ENCODE results near the gene KIR2DL4.
"Not testable (repeated sequence)": the region's sequence is repeated elsewhere in the genome, so short reads cannot be mapped to it uniquely, and the experiment has no call there.

KIR2DL4 gene

DNA sequence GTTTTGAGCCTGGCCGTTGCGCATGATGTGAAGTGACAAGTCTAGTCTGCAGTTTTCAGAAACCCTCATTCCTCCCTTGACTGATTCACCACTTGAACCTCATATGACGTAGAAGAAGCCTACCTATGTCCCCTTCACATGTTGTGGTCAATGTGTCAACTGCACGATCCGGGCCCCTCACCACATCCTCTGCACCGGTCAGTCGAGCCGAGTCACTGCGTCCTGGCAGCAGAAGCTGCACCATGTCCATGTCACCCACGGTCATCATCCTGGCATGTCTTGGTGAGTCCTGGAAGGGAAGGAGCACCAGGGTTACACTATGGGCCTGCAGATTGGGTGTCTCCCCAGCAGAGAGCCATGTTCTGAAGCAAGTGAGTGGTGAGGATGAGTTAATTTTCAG is at the start of gene KIR2DL4:
TSS of gene KIR2DL4 (plus strand) at position 201 of the 400 bp plus-strand sequence. CDS start at position 243, 42 bp downstream.
- DNase-seq = no peak

DNA sequence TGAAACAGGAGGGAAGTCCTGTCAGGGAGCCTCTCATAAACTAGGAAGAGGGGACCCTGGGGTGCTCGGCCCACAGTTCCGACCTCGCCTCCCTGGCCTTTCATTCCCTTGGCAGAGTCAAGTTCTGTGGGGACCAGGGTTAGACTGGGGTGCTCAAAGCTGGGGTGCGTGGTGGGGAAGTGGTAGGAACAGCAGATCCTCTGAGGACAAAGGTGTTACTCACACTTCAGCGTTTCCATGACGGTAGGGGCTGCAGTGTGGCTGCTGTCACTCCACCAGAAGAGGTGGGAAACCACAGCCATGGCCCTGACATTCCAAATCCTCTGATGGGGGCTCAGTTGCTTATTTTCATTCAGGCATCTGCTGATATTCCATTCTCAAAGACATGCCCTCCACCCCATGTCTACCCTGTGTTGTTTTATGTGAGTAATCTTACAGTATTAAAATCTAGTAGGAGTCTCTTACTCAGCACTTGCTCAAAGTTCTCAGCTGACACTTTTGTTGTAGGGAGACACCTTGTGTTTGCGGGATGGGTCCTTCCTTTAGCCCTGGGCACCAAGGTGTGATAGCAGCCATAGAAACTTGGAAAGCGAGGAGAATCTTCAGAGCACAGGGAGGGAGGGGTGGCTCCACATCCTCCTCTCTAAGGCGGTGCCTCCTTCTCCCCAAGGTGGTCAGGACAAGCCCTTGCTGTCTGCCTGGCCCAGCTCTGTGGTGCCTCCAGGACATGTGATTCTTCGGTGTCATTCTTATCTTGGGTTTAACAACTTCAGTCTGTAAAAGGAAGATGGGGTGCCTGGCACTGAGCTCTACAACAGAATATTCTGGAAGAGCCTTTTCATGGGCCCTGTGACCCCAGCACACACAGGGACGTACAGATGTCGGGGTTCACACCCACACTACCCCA is 47.0 kb upstream of the KIR2DL4 start:
- DNase-seq = not testable (repeated sequence)

DNA sequence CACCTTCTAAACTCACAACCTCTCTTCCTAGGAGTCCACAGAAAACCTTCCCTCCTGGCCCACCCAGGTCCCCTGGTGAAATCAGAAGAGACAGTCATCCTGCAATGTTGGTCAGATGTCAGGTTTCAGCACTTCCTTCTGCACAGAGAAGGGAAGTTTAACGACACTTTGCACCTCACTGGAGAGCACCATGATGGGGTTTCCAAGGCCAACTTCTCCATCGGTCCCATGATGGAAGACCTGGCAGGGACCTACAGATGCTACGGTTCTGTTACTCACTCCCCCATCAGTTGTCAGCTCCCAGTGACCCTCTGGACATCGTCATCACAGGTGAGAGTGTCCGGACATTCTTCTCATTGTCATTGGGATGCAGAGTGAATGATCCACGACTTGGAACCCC is 44.8 kb upstream of the KIR2DL4 start:
- not testable (repeated sequence) for DNase-seq

DNA sequence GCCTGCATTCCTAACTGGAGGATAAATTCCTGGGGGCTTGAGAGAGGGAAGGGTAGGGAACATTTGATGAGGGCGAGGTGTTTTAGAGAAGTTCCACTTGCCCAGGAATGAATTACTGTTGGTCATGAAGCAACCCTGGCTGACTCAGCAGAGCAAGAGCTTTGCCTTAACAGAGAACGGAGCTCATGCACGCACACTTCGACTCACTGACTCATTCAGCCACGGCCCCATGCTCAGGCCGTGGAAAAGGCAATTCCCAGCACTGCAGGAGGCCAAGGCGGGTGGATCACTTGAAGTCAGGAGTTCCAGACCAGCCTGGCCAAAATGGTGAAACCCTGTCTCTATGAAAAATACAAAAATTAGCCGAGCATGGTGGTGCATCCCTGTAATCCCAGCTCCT is 39.2 kb upstream of the KIR2DL4 start:
- not testable (repeated sequence) for DNase-seq

DNA sequence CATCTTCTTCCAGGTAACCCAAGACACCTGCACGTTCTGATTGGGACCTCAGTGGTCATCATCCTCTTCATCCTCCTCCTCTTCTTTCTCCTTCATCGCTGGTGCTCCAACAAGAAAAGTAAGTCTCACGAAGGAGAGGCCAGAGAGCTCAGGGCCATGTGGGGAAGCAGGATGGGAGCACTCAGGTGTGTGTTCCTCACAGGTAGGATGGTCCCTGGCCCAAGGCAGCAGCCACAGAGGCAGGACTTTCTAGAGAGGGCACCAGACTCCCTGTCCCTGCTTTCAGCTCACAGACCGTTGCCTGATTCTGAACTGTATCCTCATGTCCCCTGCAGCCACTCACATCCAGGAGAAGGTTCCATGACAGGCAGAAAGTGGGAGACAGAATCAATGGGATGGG is 36.9 kb upstream of the KIR2DL4 start:
- DNase-seq = not testable (repeated sequence)

DNA sequence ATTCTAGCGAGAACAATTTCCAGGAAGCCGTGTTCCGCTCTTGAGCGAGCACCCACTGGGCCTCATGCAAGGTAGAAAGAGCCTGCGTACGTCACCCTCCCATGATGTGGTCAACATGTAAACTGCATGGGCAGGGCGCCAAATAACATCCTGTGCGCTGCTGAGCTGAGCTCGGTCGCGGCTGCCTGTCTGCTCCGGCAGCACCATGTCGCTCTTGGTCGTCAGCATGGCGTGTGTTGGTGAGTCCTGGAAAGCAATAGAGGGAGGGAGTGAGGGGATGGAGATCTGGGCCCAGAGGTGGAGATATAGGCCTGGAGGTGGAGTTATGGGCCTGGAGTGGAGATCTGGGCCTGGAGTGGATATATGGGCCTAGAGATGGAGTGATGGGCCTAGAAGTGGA is 33.8 kb upstream of the KIR2DL4 start, which contains the start of gene KIR2DL1:
TSS of gene KIR2DL1 (plus strand) at position 148 of the 400 bp plus-strand sequence. CDS start at position 206, 58 bp downstream.
- not testable (repeated sequence) for DNase-seq

DNA sequence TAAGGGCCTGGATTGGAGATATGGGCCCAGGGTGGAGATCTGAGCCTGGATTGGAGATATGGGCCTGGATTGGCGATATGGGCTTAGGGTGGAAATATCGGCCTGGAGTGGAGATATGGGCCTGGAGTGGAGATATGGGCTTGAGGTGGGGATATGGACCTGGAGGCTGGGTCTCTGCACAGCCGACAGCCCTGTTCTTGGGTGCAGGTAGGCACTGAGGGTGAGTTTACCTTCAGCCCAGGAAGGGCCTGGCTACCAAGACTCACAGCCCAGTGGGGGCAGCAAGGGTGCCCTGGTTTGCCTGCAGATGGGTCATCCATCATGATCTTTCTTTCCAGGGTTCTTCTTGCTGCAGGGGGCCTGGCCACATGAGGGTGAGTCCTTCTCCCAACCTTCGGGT is 32.9 kb upstream of the KIR2DL4 start:
- not testable (repeated sequence) for DNase-seq

DNA sequence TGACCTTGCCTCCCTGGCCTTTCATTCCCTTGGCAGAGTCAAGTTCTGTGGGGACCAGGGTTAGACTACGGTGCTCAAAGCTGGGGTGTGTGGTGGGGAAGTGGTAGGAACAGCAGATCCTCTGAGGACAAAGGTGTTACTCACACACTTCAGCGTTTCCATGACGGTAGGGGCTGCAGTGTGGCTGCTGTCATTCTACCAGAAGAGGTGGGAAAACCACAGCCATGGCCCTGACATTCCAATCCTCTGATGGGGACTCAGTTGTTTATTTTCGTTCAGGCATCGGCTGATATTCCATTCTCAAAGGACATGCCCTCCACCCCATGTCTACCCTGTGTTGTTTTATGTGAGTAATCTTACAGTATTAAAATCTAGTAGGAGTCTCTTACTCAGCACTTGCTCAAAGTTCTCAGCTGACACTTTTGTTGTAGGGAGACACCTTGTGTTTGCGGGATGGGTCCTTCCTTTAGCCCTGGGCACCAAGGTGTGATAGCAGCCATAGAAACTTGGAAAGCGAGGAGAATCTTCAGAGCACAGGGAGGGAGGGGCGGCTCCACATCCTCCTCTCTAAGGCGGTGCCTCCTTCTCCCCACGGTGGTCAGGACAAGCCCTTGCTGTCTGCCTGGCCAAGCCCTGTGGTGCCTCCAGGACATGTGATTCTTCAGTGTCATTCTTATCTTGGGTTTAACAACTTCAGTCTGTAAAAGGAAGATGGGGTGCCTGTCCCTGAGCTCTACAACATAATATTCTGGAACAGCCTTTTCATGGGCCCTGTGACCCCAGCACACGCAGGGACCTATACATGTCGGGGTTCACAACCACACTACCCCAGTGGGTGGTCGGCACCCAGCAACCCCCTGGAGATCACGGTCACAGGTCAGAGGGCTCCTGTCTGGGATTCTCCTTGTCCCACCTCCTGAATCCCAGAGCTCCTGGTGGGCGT is 32.1 kb upstream of the KIR2DL4 start:
- not testable (repeated sequence) for DNase-seq

DNA sequence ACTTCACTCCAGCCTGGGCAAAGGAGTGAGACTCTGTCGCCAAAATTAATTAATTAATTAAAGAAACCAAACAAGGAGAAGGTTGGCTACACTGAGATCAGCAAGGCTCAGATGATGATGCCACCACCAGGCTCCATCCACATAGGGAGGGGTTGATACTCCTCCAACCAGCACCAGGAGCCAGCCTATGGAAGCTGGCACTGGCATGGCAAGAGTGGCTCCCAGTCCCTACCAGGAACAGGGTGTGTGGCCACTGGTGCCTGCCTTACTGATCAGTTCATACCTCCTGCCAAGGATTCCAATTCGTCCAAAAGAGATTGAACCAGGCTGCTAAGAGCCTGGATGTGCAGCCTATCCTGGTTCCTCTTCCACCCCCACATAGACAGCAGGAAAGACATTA is 30.7 kb upstream of the KIR2DL4 start:
- DNase-seq = not testable (repeated sequence)

DNA sequence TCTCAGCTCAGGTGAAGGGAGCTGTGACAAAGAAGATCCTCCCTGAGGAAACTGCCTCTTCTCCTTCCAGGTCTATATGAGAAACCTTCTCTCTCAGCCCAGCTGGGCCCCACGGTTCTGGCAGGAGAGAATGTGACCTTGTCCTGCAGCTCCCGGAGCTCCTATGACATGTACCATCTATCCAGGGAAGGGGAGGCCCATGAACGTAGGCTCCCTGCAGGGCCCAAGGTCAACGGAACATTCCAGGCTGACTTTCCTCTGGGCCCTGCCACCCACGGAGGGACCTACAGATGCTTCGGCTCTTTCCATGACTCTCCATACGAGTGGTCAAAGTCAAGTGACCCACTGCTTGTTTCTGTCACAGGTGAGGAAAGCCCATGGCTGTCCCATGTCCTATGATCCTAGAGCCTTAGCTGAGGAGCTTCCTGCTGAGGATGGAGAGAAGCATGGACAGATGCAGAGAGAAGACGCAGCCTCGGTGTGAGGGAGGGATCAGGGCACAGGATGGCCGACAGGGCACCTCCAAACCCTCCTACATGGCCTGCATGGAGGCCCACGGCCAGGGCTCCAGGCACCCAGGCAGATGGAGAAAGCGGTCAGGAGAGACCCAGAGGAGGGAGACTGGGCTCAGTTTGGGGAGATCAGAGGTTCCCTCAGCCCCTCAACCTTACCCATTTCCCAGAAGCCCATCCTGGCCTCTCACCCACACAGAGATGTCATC is 28.2 kb upstream of the KIR2DL4 start:
- DNase-seq = not testable (repeated sequence)

DNA sequence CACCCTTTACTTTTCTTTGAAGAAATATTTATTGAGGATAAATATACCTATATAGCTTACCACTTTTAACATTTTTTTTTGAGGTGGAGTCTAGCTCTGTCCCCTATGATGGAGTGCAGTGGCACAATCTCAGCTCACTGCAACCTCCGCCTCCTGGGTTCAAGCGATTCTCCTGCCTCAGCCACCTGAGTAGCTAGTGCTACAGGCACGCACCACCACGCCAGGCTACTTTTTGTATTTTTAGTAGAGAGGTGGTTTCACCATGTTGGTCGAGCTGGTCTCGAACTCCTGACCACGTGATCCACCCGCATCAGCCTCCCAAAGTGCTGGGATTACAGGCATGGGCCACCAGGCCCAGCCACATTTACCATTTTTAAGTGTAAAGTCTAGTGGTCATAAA is 27.6 kb upstream of the KIR2DL4 start:
- not testable (repeated sequence) for DNase-seq

DNA sequence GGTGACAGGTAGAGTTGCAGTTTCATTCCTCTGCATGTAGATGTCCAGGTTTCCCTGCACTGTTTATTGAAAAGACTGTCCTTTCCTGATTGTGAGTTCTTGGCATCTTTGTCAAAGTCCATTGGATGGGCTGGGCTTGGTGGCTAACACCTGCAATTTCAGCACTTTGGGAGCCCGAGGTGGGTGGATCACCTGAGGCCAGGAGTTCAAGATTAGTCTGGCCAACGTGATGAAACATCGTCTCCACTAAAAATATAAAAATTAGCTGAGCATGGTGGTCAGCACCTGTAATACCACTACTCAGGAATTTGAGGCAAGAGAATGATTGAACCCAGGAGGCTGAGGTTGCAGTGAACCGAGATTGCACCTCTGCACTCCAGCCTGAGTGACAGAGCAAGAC is 25.6 kb upstream of the KIR2DL4 start:
- DNase-seq = not testable (repeated sequence)

DNA sequence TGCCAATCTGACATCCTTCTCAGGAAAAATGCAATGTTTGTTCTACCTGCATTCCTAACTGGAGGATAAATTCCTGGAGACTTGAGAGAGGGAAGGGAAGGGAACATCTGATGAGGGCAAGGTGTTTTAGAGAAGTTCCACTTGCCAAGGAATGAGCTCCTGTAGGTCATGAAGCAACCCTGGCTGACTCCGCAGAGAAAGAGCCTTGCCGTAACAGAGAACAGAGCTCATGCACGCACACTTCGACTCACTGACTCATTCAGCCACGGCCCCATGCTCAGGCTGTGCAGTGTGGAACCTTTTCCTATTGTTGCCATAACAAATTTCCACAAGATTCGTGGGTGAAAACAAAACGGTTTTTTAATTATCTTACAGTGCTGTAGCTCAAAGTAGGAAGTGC is 24.5 kb upstream of the KIR2DL4 start:
- DNase-seq = not testable (repeated sequence)

DNA sequence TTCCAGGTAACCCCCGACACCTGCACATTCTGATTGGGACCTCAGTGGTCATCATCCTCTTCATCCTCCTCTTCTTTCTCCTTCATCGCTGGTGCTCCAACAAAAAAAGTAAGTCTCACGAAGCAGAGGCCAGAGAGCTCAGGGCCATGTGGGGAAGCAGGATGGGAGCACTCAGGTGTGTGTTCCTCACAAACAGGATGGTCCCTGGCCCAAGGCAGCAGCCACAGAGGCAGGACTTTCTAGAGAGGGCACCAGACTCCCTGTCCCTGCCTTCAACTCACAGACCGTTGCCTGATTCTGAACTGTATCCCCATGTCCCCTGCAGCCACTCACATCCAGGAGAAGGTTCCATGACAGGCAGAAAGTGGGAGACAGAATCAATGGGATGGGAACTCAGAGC is 20.5 kb upstream of the KIR2DL4 start:
- not testable (repeated sequence) for DNase-seq

DNA sequence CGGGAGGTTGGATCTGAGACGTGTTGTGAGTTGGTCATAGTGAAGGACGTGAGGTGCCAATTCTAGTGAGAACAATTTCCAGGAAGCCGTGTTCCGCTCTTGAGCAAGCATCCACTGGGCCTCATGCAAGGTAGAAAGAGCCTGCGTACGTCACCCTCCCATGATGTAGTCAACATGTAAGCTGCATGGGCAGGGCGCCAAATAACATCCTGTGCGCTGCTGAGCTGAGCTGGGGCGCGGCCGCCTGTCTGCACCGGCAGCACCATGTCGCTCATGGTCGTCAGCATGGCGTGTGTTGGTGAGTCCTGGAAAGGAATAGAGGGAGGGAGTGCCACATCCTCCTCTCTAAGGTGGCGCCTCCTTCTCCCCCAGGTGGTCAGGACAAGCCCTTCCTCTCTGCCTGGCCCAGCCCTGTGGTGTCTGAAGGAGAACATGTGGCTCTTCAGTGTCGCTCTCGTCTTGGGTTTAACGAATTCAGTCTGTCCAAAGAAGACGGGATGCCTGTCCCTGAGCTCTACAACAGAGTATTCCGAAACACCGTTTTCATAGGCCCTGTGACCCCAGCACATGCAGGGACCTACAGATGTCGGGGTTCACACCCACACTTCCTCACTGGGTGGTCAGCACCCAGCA is 17.2 kb upstream of the KIR2DL4 start:
- peak; percentile 16 for DNase-seq

DNA sequence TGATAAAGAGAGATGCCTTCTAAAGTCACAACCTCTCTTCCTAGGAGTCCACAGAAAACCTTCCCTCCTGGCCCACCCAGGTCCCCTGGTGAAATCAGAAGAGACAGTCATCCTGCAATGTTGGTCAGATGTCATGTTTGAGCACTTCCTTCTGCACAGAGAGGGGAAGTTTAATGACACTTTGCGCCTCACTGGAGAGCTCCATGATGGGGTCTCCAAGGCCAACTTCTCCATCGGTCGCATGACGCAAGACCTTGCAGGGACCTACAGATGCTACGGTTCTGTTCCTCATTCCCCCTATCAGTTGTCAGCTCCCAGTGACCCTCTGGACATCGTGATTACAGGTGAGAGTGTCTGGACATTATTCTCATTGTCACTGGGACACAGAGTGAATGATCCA is 15.3 kb upstream of the KIR2DL4 start:
- DNase-seq = not testable (repeated sequence)

DNA sequence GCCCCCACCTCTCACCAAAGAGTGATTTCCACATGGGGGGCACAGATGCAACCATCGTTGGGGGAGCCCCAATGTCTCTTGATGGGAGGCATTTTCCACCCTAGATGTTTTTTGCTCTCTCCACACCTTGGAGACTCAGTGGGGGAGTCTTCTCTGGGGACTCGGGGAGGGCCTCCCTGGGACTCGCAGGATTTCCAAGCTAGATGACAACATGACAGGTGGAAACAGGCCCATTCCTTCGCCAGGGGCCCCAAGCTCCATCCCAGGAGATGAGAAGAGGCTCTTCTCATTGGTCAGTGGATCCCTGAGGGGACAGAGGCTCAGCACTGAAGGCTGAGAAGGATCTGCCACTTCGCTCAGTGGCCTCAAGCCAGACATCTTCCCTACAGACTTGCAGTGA is 12.7 kb upstream of the KIR2DL4 start:
- DNase-seq = no peak

DNA sequence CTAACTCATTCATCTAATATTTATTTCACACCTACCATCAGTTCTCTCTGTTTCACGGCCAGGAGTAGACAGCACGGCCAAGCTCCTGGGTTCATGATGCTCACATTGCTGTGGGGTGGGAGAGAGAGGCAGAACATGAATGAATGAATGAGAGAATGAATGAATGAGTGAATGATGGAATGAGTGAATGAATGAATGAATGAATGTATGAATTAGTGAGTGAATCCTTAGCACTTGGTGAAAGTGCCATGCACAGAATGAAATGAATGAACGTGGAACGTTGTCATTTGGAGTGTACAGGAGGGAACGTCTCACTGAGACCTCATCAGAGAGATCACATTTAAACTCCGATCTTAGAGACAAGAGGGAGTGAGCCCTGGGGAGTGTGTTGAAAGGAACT is 11.9 kb upstream of the KIR2DL4 start:
- no peak for DNase-seq

DNA sequence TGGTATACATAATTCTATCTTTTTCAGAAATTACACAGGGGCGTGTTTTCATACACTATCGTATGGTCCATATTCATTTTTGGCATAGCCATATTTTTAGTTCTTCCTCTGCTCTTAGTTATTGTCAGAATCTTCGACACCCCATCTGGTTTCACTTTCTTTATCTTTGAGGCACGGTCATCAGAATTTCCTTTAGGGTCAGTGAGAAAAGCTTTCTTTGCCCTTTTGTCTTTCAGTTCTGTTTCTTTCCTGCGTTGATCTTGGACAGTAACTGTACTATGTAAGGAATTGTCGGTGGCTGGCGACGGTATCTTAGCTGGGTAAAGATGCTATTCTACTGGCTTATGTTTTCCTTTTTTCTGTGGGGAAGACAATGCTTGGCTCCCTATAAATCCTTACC is 10.6 kb upstream of the KIR2DL4 start:
- DNase-seq = no peak

DNA sequence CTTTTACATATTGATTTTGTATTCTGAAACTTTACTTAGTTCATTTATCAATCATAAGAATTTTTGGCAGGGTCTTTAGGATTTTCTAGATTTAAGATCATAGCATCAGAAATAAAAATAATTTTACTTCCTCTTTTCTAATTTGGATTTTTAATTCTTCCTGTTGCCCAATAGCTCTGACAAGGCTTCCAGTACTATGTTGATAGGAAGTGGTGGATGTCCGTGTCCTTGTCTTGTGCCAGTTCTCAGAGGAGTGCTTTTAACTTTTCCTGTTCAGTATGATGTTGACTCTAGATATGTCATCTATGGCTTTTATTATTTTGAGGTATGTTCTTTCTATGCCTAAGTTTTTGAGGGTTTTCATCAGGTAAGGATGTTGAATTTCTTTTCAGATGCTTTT is 7.7 kb upstream of the KIR2DL4 start:
- DNase-seq = no peak

DNA sequence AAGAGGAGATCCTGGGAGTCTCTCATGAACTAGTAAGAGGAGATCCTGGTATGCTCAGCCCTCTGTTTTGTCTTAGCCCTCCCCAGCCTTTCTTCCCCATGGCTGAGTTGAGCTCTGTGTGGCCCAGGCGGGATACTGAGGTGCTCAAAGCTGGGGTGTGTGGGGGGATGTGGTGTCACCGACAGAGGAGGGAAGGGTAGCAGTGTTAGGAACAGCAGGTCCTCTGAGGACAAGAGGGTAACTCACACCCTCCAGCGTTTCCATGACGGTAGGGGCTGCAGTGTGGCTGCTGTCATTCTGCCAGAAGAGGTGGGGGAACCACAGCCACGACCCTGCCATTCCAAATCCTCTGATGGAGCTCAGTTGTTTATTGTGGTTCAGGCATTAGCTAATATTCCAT is 691 bp downstream of the KIR2DL4 start:
- no peak for DNase-seq

DNA sequence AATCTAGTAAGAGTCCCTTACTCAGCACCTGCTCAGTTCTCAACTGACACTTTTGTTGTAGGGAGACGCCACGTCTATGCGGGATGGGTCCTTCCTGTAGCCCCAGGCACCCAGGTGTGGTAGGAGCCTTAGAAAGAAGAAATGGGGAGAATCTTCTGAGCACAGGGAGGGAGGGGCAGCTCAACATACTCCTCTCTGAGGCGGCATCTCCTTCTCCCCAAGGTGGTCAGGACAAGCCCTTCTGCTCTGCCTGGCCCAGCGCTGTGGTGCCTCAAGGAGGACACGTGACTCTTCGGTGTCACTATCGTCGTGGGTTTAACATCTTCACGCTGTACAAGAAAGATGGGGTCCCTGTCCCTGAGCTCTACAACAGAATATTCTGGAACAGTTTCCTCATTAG is 1.2 kb downstream of the KIR2DL4 start:
- no peak for DNase-seq
